AG08395 (cell line): ENCODE data around the gene SHFL.
A peak's percentile ranks its signal among the peaks of the same experiment; 100 is the strongest.

ENCODE experiments used
- DNase-seq: peaks from one replicate; pipeline ENCODE4 v3.0.0; 2012; ENCODE audit warnings: mixed read lengths, low spot score

Gene SHFL

GRCh38 chr19:10087296-10088061 lies 1.4 kb downstream of the SHFL start:
- no peak for DNase-seq

- DNase-seq: no peak
These were observed 2.9 kb downstream of the SHFL start for GRCh38 chr19:10088949-10089554.

GRCh38 chr19:10089801-10090375 lies 3.8 kb downstream of the SHFL start:
- no peak for DNase-seq

GRCh38 chr19:10091370-10091687 lies 5.2 kb downstream of the SHFL start:
- DNase-seq: no peak

GRCh38 chr19:10091895-10092641 lies 6.0 kb downstream of the SHFL start:
- no peak for DNase-seq

- DNase-seq: no peak
These were observed 6.7 kb downstream of the SHFL start for GRCh38 chr19:10092648-10093294.

GRCh38 chr19:10093295-10094186 lies 7.4 kb downstream of the SHFL start:
- no peak for DNase-seq

GRCh38 chr19:10095622-10095947 lies 9.5 kb downstream of the SHFL start:
- DNase-seq: no peak

- peak; percentile 100 for DNase-seq
These were observed 10.0 kb downstream of the SHFL start for GRCh38 chr19:10095948-10096614.

GRCh38 chr19:10096615-10096963 lies 10.5 kb downstream of the SHFL start:
- DNase-seq: no peak

- no peak for DNase-seq
These were observed 14.2 kb downstream of the SHFL start for GRCh38 chr19:10100163-10100785.

- DNase-seq: no peak
These were observed 16.7 kb downstream of the SHFL start for GRCh38 chr19:10102787-10103236.

GRCh38 chr19:10104130-10104513 lies 18.0 kb downstream of the SHFL start:
- DNase-seq: no peak

GRCh38 chr19:10104665-10105508 lies 18.8 kb downstream of the SHFL start:
- no peak for DNase-seq

GRCh38 chr19:10105509-10106099 lies 19.5 kb downstream of the SHFL start:
- DNase-seq: no peak

GRCh38 chr19:10106100-10106936 lies 20.2 kb downstream of the SHFL start, which contains the start of gene PPAN:
Gene PPAN, plus strand, starts transcription at chr19:10106362. Its CDS starts 33 bp downstream, at chr19:10106395.
- DNase-seq: peak; percentile 100

- no peak for DNase-seq
These were observed 21.1 kb downstream of the SHFL start for GRCh38 chr19:10107254-10107653.

- no peak for DNase-seq
These were observed 21.8 kb downstream of the SHFL start for GRCh38 chr19:10107817-10108367.
